ENCODE data around the gene STON2.

STON2 gene

DNA sequence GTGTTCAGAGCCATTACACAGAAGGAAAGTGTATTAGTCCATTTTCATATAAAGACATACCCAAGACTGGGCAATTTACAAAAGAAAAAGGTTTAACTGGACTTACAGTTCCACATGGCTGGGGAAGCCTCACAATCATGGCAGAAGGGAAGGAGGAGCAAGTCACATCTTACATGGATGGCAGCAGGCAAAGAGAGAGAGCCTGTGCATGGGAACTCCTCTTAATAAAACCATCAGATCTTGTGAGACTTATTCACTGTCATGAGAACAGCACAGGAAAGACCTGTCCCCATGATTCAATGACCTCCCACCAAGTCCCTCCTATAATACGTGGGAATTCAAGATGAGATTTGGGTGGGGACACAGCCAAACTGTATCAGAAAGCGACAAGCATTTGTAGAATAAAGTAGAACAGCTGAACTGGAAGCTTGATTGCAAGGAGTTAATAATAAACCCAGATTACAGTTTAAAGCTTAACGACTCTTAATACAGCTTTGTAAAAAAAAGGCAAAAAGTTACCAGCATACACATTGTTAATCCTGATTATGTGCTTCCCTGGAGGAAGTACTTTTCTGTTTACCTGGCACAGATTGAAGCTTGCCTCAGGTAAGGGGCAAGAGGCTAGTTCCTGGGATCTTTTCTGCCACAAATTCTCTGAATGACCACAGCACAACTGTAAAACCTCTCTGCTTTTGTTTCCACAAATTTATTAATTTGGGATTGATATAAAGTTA is 18.1 kb upstream of the STON2 start:
- no peak for DNase-seq

DNA sequence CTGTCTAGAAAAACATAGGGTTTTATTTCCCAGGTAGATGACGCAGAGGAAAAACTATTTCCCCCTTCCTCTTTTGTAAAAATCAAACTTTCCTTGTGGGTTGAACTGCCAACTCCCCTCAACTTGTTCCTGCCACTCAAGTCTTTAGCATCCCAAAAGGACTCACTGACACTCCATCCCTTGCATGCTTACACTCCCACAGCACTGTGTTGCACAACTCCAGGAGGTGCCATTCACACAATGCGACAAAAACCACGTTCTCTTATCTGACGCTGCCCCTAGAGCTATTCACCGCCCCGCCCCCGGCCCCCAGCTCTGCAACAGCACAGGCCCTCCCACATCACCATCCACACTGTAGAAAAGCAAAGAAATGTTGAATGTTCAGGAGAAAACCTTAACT is 16.9 kb upstream of the STON2 start:
- no peak for DNase-seq

DNA sequence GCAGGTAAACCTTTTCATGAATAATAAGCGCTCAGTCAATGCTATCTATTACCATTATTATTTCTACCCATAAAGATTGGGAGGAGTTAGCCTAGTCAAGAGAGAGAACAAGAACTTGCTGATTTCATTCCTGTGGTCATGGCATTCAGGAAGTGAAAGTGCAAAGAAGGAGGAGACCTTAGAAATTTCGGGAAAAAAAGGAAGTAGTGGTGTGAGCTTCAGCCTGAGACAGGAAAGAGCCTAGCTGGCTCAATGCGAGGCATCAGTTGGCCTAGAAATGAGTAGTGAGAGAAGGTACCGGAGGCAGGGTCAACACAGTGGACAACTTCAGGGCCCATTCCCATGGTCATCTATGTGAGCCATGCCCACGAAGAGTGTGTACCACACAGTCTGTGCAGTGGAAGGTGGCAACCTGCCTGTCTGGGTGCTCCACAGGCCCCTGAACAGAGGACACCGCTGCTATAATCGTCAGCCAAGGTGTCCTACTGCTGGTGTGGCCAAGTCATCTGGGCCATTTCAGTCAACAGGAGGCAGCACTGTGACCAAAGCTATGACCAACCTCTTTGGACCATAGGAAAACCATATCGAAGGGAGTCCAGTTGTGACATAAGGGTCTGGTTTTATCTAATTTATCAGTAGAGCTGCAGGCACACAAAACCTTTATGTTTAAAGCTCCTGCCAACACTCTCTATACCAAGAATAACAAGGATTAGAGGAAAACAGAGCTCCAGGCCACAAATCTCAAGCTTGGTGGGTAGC is 16.2 kb upstream of the STON2 start:
- DNase-seq: peak in 5 of 56 donors; percentile 6 to 31 (median 16)

DNA sequence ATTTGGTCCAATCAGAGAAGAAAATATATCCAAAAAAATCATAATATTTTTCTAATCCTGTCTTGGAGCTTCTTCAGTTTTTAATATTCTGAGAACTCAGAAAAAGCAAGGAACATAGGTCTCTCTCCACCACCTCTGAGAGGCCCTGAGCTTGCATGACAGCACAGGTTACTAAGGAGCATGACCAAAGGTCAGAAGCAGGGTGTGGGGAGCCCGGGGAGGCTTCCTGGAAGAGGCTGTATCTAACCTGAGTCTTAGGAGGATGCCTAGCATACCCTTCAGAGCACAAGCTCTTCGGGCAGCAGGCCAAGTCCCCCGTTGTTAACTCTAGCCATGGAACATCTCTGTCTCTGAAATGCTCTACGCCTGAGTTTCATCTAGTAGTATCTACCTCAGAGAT is 15.7 kb upstream of the STON2 start:
- no peak for DNase-seq

DNA sequence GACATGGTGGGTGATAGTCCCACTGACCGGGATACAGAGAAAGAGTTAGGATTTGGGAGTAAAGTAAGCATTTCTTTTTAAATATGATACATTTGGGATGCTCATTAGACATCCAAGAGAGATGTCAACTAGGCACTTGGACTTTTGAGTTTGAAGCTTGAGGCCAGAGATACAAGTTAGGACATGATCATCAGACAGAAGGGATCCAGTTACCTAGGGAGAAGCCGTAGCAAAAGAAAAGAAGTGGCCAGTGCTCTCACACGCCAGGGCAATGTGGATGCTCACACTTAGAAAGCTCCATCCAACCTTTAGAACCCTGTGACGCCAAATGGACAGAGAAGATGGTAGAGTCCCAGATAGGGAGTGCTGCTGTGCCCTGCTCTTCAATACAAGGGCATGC is 14.0 kb upstream of the STON2 start:
- DNase-seq: no peak

DNA sequence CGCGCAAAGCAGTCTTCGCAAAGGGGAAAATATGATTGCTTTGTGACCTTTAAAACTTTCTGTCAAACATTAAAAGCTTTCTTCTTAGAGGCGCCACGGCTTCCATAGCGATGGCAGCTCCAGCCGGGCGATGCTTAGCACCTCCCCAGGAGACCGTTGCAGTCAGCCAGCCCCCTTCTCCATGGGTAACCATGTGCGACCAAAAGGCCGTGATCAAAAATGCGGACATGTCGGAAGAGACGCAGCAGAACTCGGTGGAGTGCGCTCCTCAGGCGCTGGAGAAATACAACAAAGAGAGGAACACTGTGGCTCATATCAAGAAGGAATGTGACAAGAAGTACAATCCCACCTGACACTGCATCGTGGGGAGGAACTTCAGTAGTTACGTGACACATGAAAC is 12.7 kb upstream of the STON2 start:
- DNase-seq: no peak

DNA sequence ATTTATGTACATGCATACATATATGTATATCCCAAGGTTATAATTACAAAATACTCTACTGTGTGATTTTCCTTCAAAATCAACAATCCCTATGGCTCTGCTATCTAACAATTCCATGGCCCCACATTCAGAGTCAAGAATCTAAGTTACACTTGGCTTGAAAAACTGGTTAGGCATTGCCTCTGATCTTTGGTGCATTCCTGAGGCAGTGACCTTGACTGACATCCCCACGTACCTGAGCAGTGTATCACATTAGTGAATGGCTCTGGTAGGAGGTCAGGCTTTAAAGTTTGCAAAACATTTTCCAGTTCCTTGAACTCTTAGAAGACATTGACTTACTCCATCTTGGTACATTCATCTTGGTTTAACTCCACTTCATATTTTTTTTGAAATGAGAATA is 8.5 kb upstream of the STON2 start:
- no peak for DNase-seq

DNA sequence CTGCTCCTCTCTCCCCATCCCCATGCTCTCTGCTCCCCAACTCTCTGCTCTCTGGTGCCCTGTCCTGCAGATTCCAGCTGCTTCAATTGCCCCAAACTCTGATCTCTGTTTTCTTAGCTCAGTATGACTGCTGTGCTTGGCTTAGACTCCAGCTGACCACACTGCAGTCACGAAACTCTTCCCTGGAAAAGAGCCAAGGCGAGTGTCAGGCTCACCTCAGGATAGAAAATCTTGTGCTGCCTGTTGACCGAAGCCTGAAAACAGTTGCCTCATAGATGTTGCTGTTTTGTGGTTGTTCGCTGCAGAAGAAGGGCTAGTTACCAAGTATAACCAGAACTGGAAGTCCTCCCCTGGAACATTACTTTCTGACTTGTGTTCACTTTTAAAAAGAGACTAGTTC is 6.7 kb upstream of the STON2 start:
- no peak for DNase-seq

DNA sequence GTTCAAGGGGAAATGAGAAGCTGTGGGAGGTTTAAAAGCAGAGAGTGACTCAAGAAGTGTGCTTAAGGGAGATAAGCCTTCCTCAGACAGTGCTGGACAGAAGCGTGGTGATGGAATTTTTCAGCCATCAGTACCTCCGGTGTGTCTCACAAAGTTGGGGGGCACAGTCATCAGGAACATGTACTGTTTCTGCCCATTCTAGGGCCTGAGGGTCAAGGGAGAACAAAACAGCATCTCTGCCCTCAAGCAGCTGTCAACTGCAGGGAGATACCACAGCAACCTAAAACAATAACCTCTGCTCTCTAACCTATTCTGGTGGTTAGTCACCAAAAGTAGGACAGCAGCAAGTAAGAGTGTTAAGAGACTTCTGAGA is 2.0 kb upstream of the STON2 start:
- no peak for DNase-seq

DNA sequence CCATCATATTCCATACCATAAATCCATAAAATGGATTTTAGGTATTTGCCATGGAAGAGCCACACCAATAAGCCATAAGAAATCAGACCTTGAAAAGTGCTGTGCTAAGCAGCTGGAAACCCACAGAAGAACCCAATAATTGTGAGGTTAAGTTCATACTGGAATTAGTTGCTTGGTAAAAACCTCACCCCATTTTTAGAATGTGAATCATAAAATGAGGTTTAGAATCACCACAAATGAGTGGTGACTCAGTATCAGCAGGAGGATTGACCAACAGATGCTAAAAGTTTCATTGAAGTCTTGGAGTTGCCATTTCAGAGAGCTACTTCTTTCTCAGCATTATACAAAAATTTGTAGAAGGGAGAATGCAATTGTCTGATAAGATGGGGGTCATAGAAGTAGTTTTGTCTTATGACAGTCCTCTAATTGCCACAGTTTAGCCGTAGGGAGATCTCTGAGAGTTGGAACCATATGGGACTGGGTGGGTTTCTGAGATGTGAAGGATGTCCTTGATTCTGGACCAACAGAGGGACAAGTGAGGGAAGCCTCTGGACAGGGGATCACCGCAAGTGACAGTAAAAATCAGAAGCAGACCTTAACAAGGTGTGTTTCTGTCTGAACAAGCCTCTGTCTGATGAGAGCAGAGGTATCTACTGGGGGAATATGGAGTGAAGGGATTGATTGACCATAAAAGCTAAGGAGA is 1.4 kb upstream of the STON2 start:
- no peak for DNase-seq

DNA sequence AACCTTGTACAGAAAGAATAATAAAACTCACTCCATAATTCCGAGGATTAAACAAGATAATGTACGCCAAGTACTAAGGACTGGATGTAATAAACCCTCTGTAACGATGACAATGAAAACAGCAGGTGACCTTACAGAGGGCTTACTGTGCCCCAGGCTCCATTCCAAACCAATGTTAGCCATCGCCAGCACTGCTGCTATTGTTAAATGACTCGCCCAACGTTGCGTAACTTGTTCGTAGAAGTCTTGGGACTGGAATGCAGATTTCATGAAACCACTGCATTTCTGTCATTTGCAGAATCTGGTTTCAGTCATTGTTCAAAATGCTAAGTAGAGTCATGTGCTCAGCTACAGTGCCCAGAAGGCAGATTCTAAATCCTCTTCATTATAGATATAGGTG is 728 bp upstream of the STON2 start:
- DNase-seq: peak in 5 of 56 donors; percentile 5 to 26 (median 15)

DNA sequence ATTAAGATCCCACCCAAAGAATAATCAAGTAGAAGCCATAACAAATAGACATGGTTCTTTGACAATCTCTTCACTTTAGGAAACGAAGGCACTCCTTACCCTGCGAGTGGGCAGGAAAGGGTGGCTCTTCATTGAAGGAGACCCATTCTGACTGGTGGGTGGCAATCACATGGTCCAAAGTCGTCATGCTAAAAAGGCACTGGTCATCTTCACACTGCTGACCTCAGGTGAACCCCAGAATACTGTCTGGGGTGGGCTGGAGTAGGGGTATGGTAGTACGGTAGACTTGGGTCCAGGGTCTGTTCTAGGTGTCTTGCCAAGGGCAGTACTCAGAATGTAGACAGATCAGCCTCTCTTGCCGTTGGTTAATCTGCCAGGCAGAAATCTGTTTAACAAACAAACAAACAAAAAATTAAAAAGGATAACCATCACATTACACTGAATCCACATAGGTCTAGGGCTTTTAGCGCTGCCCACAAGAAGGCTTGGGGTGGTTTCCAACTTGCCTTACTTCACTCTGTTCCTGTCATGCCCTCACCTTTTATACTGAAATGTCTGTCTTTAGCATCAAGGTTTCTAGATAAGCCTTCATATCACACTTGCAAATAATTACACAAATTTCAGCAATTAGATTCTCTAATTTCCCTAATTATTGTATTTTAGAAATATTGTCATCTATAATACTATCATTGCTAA is 1.8 kb downstream of the STON2 start:
- no peak for DNase-seq

DNA sequence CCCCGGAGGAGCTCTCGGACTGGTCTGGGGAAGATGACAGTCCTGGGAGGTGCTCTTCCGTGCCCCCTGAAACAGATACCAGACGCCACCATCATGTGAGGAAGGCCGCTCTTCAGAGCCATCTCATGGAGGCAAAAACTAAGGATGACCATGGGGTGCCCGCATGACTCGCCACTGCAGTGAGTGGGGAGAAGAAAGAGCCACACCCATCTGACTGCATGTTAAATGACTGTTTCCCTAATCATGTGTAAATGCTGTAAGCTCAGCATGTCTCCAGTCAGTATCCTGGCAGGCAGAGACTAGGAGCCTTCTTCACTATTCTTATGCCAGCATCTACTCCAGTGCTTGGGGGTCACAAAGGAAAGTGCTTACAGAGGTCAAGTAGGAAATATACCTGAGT is 4.0 kb downstream of the STON2 start:
- no peak for DNase-seq

DNA sequence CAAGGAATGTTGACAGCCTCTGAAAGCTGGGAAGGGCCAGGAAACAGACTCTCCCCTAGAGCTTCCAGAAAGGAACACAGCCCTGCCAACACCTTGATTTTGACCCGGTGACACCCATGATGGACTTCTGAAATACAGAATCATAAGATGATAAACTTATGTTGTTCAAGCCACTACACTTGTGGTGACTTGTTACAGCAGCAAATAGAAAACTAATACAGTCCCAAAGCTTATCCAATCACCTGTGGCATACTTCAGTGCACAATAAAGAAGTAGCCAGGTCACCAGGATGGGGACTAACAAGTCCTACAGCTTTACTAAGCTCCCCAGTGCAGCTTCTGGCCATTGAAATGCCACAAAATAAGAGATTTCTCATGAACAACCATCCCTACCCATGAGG is 5.4 kb downstream of the STON2 start:
- no peak for DNase-seq

DNA sequence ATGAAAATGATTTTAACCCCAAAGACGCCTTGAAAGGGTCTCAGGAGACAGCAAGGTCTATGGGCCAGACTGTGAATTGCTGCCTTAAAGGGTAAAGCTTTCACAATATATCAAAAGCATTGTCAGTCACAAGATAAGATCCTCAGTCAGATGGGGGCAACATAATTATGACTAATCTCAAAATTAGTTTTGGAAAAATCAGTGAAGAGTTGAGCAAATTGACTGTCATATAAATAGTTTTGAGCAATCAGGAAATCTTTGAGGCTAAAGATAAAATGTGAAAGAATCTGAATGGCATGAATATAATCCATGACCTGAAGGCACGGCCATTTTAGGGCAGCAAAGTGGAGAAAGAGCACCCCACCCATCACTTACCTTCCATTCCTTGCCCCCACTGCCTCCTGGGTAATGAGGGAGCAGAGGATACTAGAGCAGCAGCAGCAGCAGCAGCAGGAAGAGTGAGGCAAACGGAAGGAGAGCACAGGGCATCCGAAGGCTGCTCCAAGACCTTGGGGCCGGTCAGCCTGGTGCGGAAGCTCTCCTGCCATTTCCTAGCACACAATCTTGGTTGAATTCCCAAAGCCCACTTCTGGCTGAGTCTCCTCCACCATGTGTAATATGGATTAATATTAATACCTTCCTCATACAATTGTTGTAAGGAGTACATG is 7.0 kb downstream of the STON2 start:
- no peak for DNase-seq

DNA sequence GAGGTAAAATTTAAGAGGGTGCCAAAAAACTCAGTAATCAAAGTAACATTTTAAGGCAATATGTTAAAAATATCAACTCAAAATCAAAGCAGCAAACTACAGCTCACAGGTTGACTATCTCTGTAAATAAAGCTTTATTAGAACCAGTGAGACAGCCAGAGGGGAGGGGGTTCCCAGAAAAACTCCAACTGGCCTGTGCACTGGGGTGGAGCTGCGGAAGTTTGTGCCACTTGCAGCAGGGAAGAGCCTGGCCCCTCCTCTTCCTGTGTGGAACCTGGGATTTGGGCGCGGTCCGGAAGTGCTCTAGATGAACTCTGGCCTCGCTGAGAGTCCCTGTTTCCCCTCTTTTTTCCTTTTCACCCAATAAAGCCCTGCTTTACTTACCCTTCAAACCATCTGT is 8.1 kb downstream of the STON2 start:
- DNase-seq: no peak

DNA sequence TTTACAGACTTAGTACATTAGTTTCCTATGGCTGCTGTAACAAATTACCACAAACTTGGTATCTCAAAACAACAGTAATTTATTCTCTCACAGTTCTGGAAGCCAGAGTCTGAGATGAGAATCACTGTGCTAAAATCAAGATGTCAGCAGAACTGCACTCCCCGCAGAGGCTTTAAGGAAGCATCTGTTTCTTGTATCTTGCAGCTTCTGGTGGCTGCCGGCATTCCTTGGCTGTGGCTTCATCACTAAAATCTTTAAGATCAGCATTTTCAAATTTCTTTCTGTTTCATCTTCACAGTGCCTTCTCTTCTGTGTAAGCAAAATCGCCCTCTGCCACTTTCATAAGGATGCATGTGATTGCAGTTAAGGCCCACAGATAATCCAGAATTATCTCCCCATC is 9.4 kb downstream of the STON2 start:
- no peak for DNase-seq

DNA sequence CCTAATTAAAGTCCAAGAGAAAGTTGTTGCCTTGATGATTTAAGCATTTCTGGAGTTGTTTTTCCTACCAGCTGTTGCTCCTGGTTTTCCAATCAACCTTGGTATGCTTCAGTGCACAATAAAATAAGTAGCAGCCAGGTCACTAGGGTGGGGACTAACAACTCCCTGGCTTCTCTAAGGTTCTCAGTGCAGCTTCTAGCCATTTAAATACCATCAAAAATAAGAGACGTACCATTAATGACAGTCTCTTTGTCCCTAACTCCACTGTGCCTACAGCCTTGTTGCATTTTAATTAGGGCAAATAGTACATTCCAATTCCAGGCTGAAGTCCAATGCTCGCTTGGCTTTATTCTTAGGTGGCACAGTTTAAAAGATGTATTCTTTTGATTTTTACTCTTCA is 11.8 kb downstream of the STON2 start:
- DNase-seq: peak in 7 of 56 donors; percentile 15 to 46 (median 29)

DNA sequence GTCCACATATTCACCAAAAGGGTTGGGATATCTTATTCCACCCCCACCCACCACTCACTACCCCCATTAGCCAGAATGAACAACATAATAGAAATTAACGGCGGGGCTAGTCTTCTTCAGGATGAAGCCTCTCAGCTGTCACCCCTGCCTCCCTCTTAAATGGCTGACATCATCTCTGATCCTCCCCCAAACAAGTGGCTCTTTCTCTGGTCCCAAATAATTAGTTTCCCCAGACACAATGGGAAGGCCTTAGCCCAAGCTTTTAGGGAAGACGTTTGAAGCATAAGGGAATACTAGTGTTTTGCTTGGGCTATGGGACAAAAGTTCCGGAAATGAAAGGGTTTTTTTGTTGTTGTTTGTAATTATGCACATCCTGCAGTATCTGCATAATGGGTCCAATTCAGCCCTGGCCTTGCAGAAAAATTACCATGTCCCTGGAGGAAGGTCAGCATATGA is 13.8 kb downstream of the STON2 start:
- DNase-seq: no peak

DNA sequence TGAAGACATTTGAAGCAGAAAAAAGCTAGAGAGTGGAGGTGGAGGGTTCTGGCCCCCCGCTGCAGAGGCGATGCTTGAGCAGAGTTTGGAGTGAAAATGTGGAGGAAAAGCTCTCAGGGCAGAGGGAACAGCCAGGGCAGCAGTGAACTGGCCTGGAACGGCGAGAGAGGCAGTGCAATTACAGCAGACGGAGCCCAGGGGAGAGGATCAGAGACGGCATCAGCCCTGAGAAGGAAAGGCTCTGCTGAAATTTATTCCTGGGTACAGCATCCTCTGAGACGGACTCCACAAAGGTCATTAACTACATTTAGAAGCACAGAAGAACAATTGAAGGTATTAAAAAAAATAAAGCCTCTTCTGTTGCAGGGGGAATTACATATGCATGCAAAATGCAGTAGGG is 14.2 kb downstream of the STON2 start:
- DNase-seq: no peak

DNA sequence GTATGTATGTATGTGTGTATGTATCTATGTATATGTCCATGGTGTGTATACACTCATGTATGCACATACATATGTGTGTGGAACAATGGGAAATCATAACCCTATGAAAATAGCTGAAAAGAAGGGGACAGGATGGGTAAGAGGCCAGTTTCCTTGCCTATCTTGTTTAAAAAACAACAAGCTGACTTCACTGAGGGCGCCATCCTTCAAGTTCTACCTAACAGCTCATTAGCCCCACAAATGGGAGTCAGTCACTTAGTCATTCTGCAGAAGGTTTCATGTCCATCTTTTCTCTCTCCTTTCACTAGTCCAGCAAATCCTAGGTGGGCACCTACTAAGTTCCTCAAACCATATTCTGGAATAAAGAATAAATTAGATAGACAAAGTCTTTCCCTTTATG is 14.7 kb downstream of the STON2 start:
- no peak for DNase-seq

Data from amygdala (tissue), 56 donors.